ENCODE data around the gene RTN1.

The RTN1 gene

GRCh38 chr14:59768855-59769375 lies 101.7 kb downstream of the RTN1 start:
- no peak for DNase-seq
- no peaks in the 10 kb centered on the region for H3K36me3 ChIP-seq
- no peaks in the 10 kb centered on the region for H3K27me3 ChIP-seq (ENCODE audit: insufficient read depth, low read depth, severe bottlenecking)

GRCh38 chr14:59761851-59762250 lies 108.7 kb downstream of the RTN1 start:
- Histone ChIP-seq H3K9me3 (ENCODE audit: severe bottlenecking) (no peaks in the 10 kb centered on the region), H3K4me3 (ENCODE audit: low read depth, low read length) (no peak overlapping the region), H3K27me3 (ENCODE audit: insufficient read depth, low read depth, severe bottlenecking) (no peaks in the 10 kb centered on the region), H3K36me3 (no peaks in the 10 kb centered on the region), H3K27ac (no peak overlapping the region)
- no peak for TF ChIP-seq CTCF (IDR thresholded peaks at IDR 0.05; ENCODE audit: low read depth, low read length)
- no peak for DNase-seq

More at GRCh38 chr14:59768855-59769375, 101.7 kb downstream of the RTN1 start:
- Histone ChIP-seq H3K4me3 (ENCODE audit: low read depth, low read length) (no peak overlapping the region), H3K9me3 (ENCODE audit: severe bottlenecking) (no peaks in the 10 kb centered on the region), H3K27ac (no peak overlapping the region)
- no peak for TF ChIP-seq CTCF (IDR thresholded peaks at IDR 0.05; ENCODE audit: low read depth, low read length)

GRCh38 chr14:59755409-59756135 lies 115.0 kb downstream of the RTN1 start:
- no peak overlapping the region for H3K4me3 ChIP-seq (ENCODE audit: low read depth, low read length)
- no peaks in the 10 kb centered on the region for H3K27me3 ChIP-seq (ENCODE audit: insufficient read depth, low read depth, severe bottlenecking)
- H3K27ac ChIP-seq: no peak overlapping the region
- no peaks in the 10 kb centered on the region for H3K36me3 ChIP-seq
- no peak for TF ChIP-seq CTCF (IDR thresholded peaks at IDR 0.05; ENCODE audit: low read depth, low read length)
- H3K9me3 ChIP-seq (ENCODE audit: severe bottlenecking): no peaks in the 10 kb centered on the region
- DNase-seq: no peak

- H3K4me3 ChIP-seq (ENCODE audit: low read depth, low read length): no peak overlapping the region
- no peaks in the 10 kb centered on the region for H3K9me3 ChIP-seq (ENCODE audit: severe bottlenecking)
- H3K27ac ChIP-seq: peak overlapping the region; percentile 2
- H3K27me3 ChIP-seq (ENCODE audit: insufficient read depth, low read depth, severe bottlenecking): no peaks in the 10 kb centered on the region
- DNase-seq: peak; percentile 34
- H3K36me3 ChIP-seq: no peaks in the 10 kb centered on the region
- TF ChIP-seq CTCF (IDR thresholded peaks at IDR 0.05; ENCODE audit: low read depth, low read length): no peak
Measured at GRCh38 chr14:59754256-59754655, 116.3 kb downstream of the RTN1 start.

GRCh38 chr14:59753512-59753911 lies 117.1 kb downstream of the RTN1 start:
- H3K36me3 ChIP-seq: no peaks in the 10 kb centered on the region
- no peak for DNase-seq
- no peaks in the 10 kb centered on the region for H3K27me3 ChIP-seq (ENCODE audit: insufficient read depth, low read depth, severe bottlenecking)
- H3K27ac ChIP-seq: peak overlapping the region; percentile 2
- no peak overlapping the region for H3K4me3 ChIP-seq (ENCODE audit: low read depth, low read length)
- H3K9me3 ChIP-seq (ENCODE audit: severe bottlenecking): no peaks in the 10 kb centered on the region
- no peak for TF ChIP-seq CTCF (IDR thresholded peaks at IDR 0.05; ENCODE audit: low read depth, low read length)

- TF ChIP-seq CTCF (IDR thresholded peaks at IDR 0.05; ENCODE audit: low read depth, low read length): no peak
- H3K36me3 ChIP-seq: no peaks in the 10 kb centered on the region
- no peak for DNase-seq
- H3K27ac ChIP-seq: no peak overlapping the region
- H3K27me3 ChIP-seq (ENCODE audit: insufficient read depth, low read depth, severe bottlenecking): no peaks in the 10 kb centered on the region
- H3K9me3 ChIP-seq (ENCODE audit: severe bottlenecking): no peaks in the 10 kb centered on the region
- no peak overlapping the region for H3K4me3 ChIP-seq (ENCODE audit: low read depth, low read length)
Measured at GRCh38 chr14:59751578-59751977, 119.0 kb downstream of the RTN1 start.
